GM12892 (cell line): ENCODE measurements around the gene PRKCZ.

ENCODE experiments used
- POLR2A ChIP-seq: IDR thresholded peaks from 2 replicates; pipeline ENCODE4 v1.6.1; 2011; ENCODE audit warnings: low read depth, low read length, control low read depth
- POLR2AphosphoS5 ChIP-seq: IDR thresholded peaks from 2 replicates; pipeline ENCODE4 v1.6.1; 2011; ENCODE audit warnings: low read depth, low read length, control low read depth

DNA sequence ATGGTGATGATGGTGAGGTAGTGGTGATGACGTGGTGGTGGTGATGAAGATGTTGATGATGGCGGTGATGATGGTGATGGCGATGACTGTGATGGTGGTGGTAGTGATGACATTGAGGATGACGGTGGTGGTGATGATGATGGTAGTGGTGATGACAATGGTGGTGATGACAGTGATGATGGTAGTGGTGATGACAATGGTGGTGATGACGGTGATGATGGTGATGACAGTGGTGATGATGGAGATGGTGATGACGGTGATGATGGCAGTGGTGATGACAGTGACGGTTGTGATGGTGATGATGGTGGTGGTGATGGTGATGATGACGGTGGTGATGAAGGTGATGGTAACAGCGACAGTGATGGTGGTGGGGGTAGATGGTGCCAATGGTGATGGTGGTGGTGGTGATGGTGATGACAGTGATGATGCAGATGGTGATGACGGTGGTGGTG, 105.0 kb downstream of the PRKCZ start:
- no peak for TF ChIP-seq POLR2A
- no peak for TF ChIP-seq POLR2AphosphoS5
